Testis (tissue), 3 donors: Measurements from ENCODE around the gene ZNF92. TPM values are rescaled to one million over a fixed set of nuclear protein-coding genes. Genes with fewer than 3 reads are reported as not detected.

Source experiments
- DNase-seq: peaks from one replicate; pipeline ENCODE4 v3.0.0-alpha.2; 2019
- H3K27ac ChIP-seq, 2 donors: fragments of 200-600 bp; sonication (generic); one replicate each; pipeline ENCODE4 v1.5.1; 2019
- H3K27me3 ChIP-seq: fragments of 200-600 bp; sonication (generic); one replicate; pipeline ENCODE4 v1.5.1; 2019
- H3K36me3 ChIP-seq: fragments of 200-600 bp; sonication (generic); one replicate; pipeline ENCODE4 v1.5.1; 2017; ENCODE audit warnings: low read depth; ENCODE audit errors: missing control alignments
- H3K4me1 ChIP-seq: fragments of 200-600 bp; sonication (generic); one replicate; pipeline ENCODE4 v1.5.1; 2019
- H3K4me3 ChIP-seq, 2 donors: fragments of 200-600 bp; sonication (generic); one replicate each; pipeline ENCODE4 v1.5.1; 2017 to 2019
- H3K9me3 ChIP-seq: fragments of 200-600 bp; sonication (generic); one replicate; pipeline ENCODE4 v1.5.1; 2017
- CTCF ChIP-seq, 3 experiments: fragments of 450-650 bp in 2 of 3; fragments of 200-600 bp in 1 of 3; sonication (generic) in 1 of 3; IDR thresholded peaks; one replicate each; pipeline ENCODE4 v1.5.1; 2016 to 2019; ENCODE audit warnings: antibody characterized with exemption in 3 of 3, mild to moderate bottlenecking in 2 of 3, moderate library complexity in 1 of 3
- POLR2A ChIP-seq: fragments of 450-650 bp; IDR thresholded peaks from one replicate; pipeline ENCODE4 v1.6.1; 2017; ENCODE audit warnings: antibody characterized with exemption, mild to moderate bottlenecking, moderate library complexity
- WGBS, 2 donors: methylation state at CpG; one replicate each; pipeline ENCODE4 v1.1.5; 2018; 5-methylcytosine and 5-hydroxymethylcytosine counted together
- intact Hi-C: fragments of 100-400 bp; cut with DNase I; formaldehyde crosslinking; loops from one replicate; pipeline ENCODE4 v1.15.1; 2023; ENCODE audit warnings: low total_unique reads
- polyA plus RNA-seq: library from polyadenylated mRNA; stranded (reverse); fragments of 350-450 nt; fragmentation: Illumina TruSeq; extraction: RNeasy Lipid Tissue Mini Kit (QIAGEN cat#74804); gene quantifications from one replicate; pipeline ENCODE4 v1.2.3, GENCODE V29; 2014; ENCODE audit warnings: low read depth, low replicate concordance; ENCODE audit not compliant: insufficient read depth
- total RNA-seq, 2 donors: library from RNA; depleted of rRNA; stranded (reverse); fragments of >200 nt; gene quantifications; one replicate each; pipeline ENCODE4 v1.2.3, GENCODE V29; 2016

ZNF92 gene
- total and polyA plus RNA-seq, 3 donors from 2014 or later, result 2.5 to 10.8 (median 9.6) TPM

DNA sequence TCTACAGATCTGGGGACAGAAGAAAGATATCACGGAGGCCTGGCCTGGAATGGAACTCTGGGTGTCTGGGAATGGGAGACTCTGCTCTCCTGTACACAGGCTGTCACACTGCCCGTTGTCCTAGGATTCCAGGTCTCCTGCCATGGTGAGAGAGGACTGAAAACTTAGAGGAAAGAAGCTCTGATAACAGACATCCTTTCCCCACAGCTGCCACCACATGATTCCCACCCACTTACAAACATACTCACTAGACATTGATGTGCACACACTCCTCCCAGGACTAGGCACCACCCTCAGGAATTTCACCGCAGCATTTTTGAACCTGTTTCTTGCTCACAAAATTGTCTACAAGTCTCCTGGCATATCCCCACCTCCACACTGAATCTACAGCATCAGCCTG, 5.7 kb downstream of the ZNF92 start:
- 81 to 84% methylated on average over 3 of the region's 3 CpGs for WGBS, 2 donors
- Histone ChIP-seq H3K27me3 (no peaks in the 10 kb centered on the region), H3K36me3 (no peaks in the 10 kb centered on the region)

GRCh38 chr7:65381742-65382141, 8.1 kb downstream of the ZNF92 start:
- no peaks in the 10 kb centered on the region for H3K27me3 ChIP-seq
- H3K36me3 ChIP-seq, result no peaks in the 10 kb centered on the region
- TF ChIP-seq POLR2A, result no peak
- TF ChIP-seq CTCF (IDR thresholded peaks at IDR 0.05), result no peak
- H3K4me1 ChIP-seq, result no peaks in the 10 kb centered on the region
- no peak overlapping the region for H3K27ac ChIP-seq
- H3K9me3 ChIP-seq, result no peaks in the 10 kb centered on the region
- 88% methylated on average over 3 of the region's 3 CpGs for WGBS, 2 donors
- no peak for DNase-seq
- no peak overlapping the region for H3K4me3 ChIP-seq
- intact Hi-C loops, result no loop called here

More for the DNA sequence above, 5.7 kb downstream of the ZNF92 start:
- Histone ChIP-seq H3K4me1 (peaks cover 7% of the 10 kb centered on the region), H3K9me3 (no peaks in the 10 kb centered on the region), H3K27ac (no peak overlapping the region), H3K4me3 (no peak overlapping the region)
- TF ChIP-seq CTCF (IDR thresholded peaks at IDR 0.05), result no peak
- no peak for TF ChIP-seq POLR2A
- no peak for DNase-seq
- intact Hi-C loops, result no loop called here

DNA sequence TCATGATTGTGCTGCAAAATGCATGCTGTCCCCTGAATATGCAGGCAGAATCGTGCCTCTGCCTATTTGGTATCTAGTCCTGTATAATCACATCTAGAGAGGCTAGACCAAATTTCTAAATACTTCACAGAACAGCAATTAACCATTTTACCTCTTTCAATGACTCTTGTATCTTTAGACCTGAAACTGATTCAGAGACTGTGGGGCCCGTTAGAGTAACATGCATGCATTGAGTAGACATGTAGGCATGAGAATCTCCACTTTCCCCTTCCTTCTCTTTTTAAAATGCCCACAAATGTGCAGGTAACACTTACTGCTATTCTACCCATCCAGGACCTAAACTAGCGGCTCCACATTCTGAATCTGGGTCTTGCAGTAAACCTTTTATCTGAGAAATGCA, 8.8 kb downstream of the ZNF92 start:
- no peak overlapping the region for H3K4me3 ChIP-seq
- TF ChIP-seq POLR2A, result no peak
- TF ChIP-seq CTCF (IDR thresholded peaks at IDR 0.05), result no peak
- no peaks in the 10 kb centered on the region for H3K9me3 ChIP-seq
- intact Hi-C loops, result no loop called here
- H3K27ac ChIP-seq, result no peak overlapping the region
- no peaks in the 10 kb centered on the region for H3K4me1 ChIP-seq
- H3K36me3 ChIP-seq, result no peaks in the 10 kb centered on the region
- H3K27me3 ChIP-seq, result no peaks in the 10 kb centered on the region
- WGBS, 2 donors, result 78% methylated on average over 3 of the region's 3 CpGs
- DNase-seq, result no peak

DNA sequence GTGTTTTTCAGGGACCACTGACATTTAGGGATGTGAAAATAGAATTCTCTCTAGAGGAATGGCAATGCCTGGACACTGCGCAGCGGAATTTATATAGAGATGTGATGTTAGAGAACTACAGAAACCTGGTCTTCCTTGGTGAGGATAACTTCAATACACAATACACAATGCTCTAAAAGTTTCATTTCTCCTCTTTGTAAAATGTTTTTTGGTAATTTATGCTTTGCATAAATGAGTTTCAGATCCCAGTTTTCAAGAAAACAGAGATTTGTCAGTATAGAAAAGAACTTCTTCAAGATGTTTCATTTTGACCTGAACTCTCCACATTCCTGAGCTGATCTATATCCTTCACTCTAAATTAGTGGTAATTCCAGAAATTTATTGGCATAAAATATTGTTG, 14.2 kb downstream of the ZNF92 start:
- intact Hi-C loops, result no loop called here
- WGBS, 2 donors, result 93 to 97% methylated on average over 2 of the region's 2 CpGs

More for the DNA sequence above, 14.2 kb downstream of the ZNF92 start:
- DNase-seq, result no peak
- Histone ChIP-seq H3K9me3 (no peaks in the 10 kb centered on the region), H3K36me3 (no peaks in the 10 kb centered on the region), H3K27ac (no peak overlapping the region), H3K4me1 (no peaks in the 10 kb centered on the region), H3K4me3 (no peak overlapping the region), H3K27me3 (no peaks in the 10 kb centered on the region)
- TF ChIP-seq CTCF (IDR thresholded peaks at IDR 0.05) (no peak), POLR2A (no peak)
